PC-9 (cell line): ENCODE results near the gene GPR108. TPM values are rescaled to one million over a fixed set of nuclear protein-coding genes. Genes with fewer than 3 reads are reported as not detected.

ENCODE experiments used
- BruUV-seq: library from RNA; stranded (reverse); fragments of 400-500 nt; replicated peaks from 2 replicates; lab custom pipeline; 2021; lab: Mats Ljungman, UMichigan
- CTCF ChIA-PET: fragments of 300-600 bp; sonication (Branson Sonifier 250); formaldehyde crosslinking; loops from one replicate; lab custom pipeline; 2022; ENCODE audit warnings: antibody characterized with exemption; lab: Charles Lee
- POLR2A ChIA-PET: fragments of 300-600 bp; sonication (Branson Sonifier 250); formaldehyde crosslinking; loops from one replicate; lab custom pipeline; 2022; ENCODE audit warnings: antibody characterized with exemption; ENCODE audit not compliant: unreplicated experiment; lab: Charles Lee
- DNase-seq, 2 experiments: peaks; one replicate each; pipeline versions ENCODE4 v3.0.0 to v3.0.0-alpha.2; 2015 to 2022; ENCODE audit warnings: mixed read lengths in 1 of 2
- H2AFZ ChIP-seq: fragments of 200-600 bp; sonication (generic); 2 replicates; pipeline ENCODE4 v1.8.1; 2017; ENCODE audit warnings: antibody characterized with exemption
- H3F3A ChIP-seq: fragments of 200-600 bp; sonication (generic); 2 replicates; pipeline ENCODE4 v1.8.1; 2017; ENCODE audit warnings: antibody characterized with exemption, mild to moderate bottlenecking, low read depth; ENCODE audit not compliant: insufficient read depth
- H3K27ac ChIP-seq: fragments of 200-600 bp; sonication (generic); 2 replicates; pipeline ENCODE4 v1.6.1; 2016; ENCODE audit warnings: mixed run types
- H3K27me3 ChIP-seq: fragments of 200-600 bp; sonication (generic); 2 replicates; pipeline ENCODE4 v1.6.1; 2016; ENCODE audit warnings: low read depth, mixed run types; ENCODE audit not compliant: insufficient read depth
- H3K36me3 ChIP-seq: fragments of 200-600 bp; sonication (generic); 2 replicates; pipeline ENCODE4 v1.6.1; 2016; ENCODE audit warnings: low read depth, mixed run types
- H3K4me1 ChIP-seq: fragments of 200-600 bp; sonication (generic); replicated peaks from 2 replicates; pipeline ENCODE4 v1.6.1; 2016; ENCODE audit warnings: mixed run types; ENCODE audit not compliant: insufficient read depth
- H3K4me2 ChIP-seq: fragments of 200-600 bp; sonication (generic); 2 replicates; pipeline ENCODE4 v1.6.1; 2017; ENCODE audit warnings: mixed run types
- H3K4me3 ChIP-seq: fragments of 200-600 bp; sonication (generic); 2 replicates; pipeline ENCODE4 v1.6.1; 2016; ENCODE audit warnings: mixed run types
- H3K79me2 ChIP-seq: fragments of 200-600 bp; sonication (generic); 2 replicates; pipeline ENCODE4 v1.6.1; 2017; ENCODE audit warnings: low read depth, mixed run types
- H3K9me2 ChIP-seq: fragments of 200-600 bp; sonication (generic); 2 replicates; pipeline ENCODE4 v1.8.1; 2017; ENCODE audit warnings: mild to moderate bottlenecking; ENCODE audit not compliant: insufficient read depth
- H3K9me3 ChIP-seq: fragments of 200-600 bp; sonication (generic); 2 replicates; pipeline ENCODE4 v1.8.1; 2016; ENCODE audit warnings: low read depth; ENCODE audit not compliant: insufficient read depth
- H4K20me1 ChIP-seq: fragments of 200-600 bp; sonication (generic); 2 replicates; pipeline ENCODE4 v1.8.1; 2017; ENCODE audit not compliant: insufficient read depth
- CTCF ChIP-seq: fragments of 200-600 bp; sonication (generic); conservative IDR thresholded peaks from 2 replicates; pipeline ENCODE4 v1.6.1; 2017; ENCODE audit warnings: mixed run types, antibody characterized with exemption, mild to moderate bottlenecking, moderate library complexity
- EZH2 ChIP-seq: fragments of 200-600 bp; sonication (generic); IDR thresholded peaks from 2 replicates; pipeline ENCODE4 v1.8.0; 2017; ENCODE audit warnings: antibody characterized with exemption, low read depth
- intact Hi-C: fragments of 100-400 bp; cut with micrococcal nuclease; formaldehyde crosslinking; loops from one replicate; pipeline ENCODE4 v1.10.0; 2022; ENCODE audit not compliant: unreplicated experiment
- total RNA-seq: library from RNA; stranded (reverse); gene quantifications from 2 replicates; pipeline ENCODE4 v1.2.3, GENCODE V29; 2021

The GPR108 gene
- total RNA-seq, 1 experiment from 2014 or later = 66.8 TPM

GRCh38 chr19:6708346-6708745, 29.0 kb downstream of the GPR108 start:
- no peaks in the 10 kb centered on the region for H3K27me3 ChIP-seq
- no peak for DNase-seq
- CTCF ChIA-PET = interaction anchor here (0.8 kb wide), 1 partner anchor 16 kb away, joined by 10 read pairs; no protein-coding TSS in a partner anchor
- H3K4me3 ChIP-seq = no peak overlapping the region
- no TSS peak for BruUV-seq
- intact Hi-C loops = no loop called here
- H3K4me1 ChIP-seq = no peaks in the 10 kb centered on the region
- no peak overlapping the region for H3K27ac ChIP-seq
- no peak for TF ChIP-seq CTCF
- TF ChIP-seq EZH2 = no peak
- no peaks in the 10 kb centered on the region for H3F3A ChIP-seq
- H3K9me3 ChIP-seq = no peaks in the 10 kb centered on the region
- POLR2A ChIA-PET = no interaction called here
- no peaks in the 10 kb centered on the region for H3K9me2 ChIP-seq
- H3K4me2 ChIP-seq = no peak overlapping the region
- H3K79me2 ChIP-seq = no peaks in the 10 kb centered on the region
- no peak overlapping the region for H2AFZ ChIP-seq
- H4K20me1 ChIP-seq = no peaks in the 10 kb centered on the region
- H3K36me3 ChIP-seq = no peaks in the 10 kb centered on the region

- no peak overlapping the region for H3K27ac ChIP-seq
- H4K20me1 ChIP-seq = no peaks in the 10 kb centered on the region
- H3K79me2 ChIP-seq = no peaks in the 10 kb centered on the region
- H3K9me2 ChIP-seq = no peaks in the 10 kb centered on the region
- H3F3A ChIP-seq = no peaks in the 10 kb centered on the region
- intact Hi-C loops = no loop called here
- CTCF ChIA-PET = no interaction called here
- H3K4me3 ChIP-seq = no peak overlapping the region
- no peak overlapping the region for H3K4me2 ChIP-seq
- no peaks in the 10 kb centered on the region for H3K9me3 ChIP-seq
- DNase-seq = no peak
- no TSS peak for BruUV-seq
- H3K36me3 ChIP-seq = no peaks in the 10 kb centered on the region
- no peaks in the 10 kb centered on the region for H3K4me1 ChIP-seq
- no peak for TF ChIP-seq EZH2
- no peak for TF ChIP-seq CTCF
- H3K27me3 ChIP-seq = no peaks in the 10 kb centered on the region
- POLR2A ChIA-PET = interaction anchor here (0.7 kb wide), 1 partner anchor 173 kb away, joined by 3 read pairs; no protein-coding TSS in a partner anchor
- H2AFZ ChIP-seq = no peak overlapping the region
These were observed 29.7 kb downstream of the GPR108 start for GRCh38 chr19:6707658-6708018.

GRCh38 chr19:6707011-6707657, 30.2 kb downstream of the GPR108 start:
- intact Hi-C loops = no loop called here
- H3K27ac ChIP-seq = no peak overlapping the region
- POLR2A ChIA-PET = interaction anchor here (0.7 kb wide), 1 partner anchor 172 kb away, joined by 3 read pairs; no protein-coding TSS in a partner anchor
- H3K27me3 ChIP-seq = no peaks in the 10 kb centered on the region
- H2AFZ ChIP-seq = no peak overlapping the region
- H3K4me2 ChIP-seq = no peak overlapping the region
- TF ChIP-seq CTCF (no peak), EZH2 (no peak)
- H3K9me3 ChIP-seq = no peaks in the 10 kb centered on the region
- CTCF ChIA-PET = interaction anchor here (0.6 kb wide), 1 partner anchor 421 kb away, joined by 7 read pairs; no protein-coding TSS in a partner anchor
- BruUV-seq = no TSS peak
- H3K4me1 ChIP-seq = no peaks in the 10 kb centered on the region
- H3K9me2 ChIP-seq = no peaks in the 10 kb centered on the region
- no peaks in the 10 kb centered on the region for H3K79me2 ChIP-seq
- H4K20me1 ChIP-seq = no peaks in the 10 kb centered on the region
- no peak overlapping the region for H3K4me3 ChIP-seq
- no peaks in the 10 kb centered on the region for H3K36me3 ChIP-seq
- DNase-seq = no peak
- no peaks in the 10 kb centered on the region for H3F3A ChIP-seq
